GM19043 (cell line): ENCODE data around the gene DMKN.

Source experiments
- ATAC-seq: cut with Tn5 transposase; IDR thresholded peaks from one replicate; pipeline ENCODE4 v1.9.1; 2021; ENCODE audit warnings: low read depth; ENCODE audit not compliant: unreplicated experiment

The DMKN gene

GRCh38 chr19:35528218-35529038, 15.0 kb upstream of the DMKN start, which contains the start of gene SBSN:
SBSN (minus strand) TSS chr19:35528311; CDS start chr19:35528281, 30 bp downstream.
- ATAC-seq: no peak

- ATAC-seq: no peak
Measured at GRCh38 chr19:35525873-35526272, 12.4 kb upstream of the DMKN start.

- no peak for ATAC-seq
Measured at GRCh38 chr19:35524181-35524837, 10.9 kb upstream of the DMKN start.

- ATAC-seq: no peak
Measured at GRCh38 chr19:35522745-35523327, 9.4 kb upstream of the DMKN start.

- ATAC-seq: no peak
Measured at GRCh38 chr19:35521124-35521743, 7.8 kb upstream of the DMKN start.

GRCh38 chr19:35519291-35519690, 5.8 kb upstream of the DMKN start:
- no peak for ATAC-seq

- no peak for ATAC-seq
Measured at GRCh38 chr19:35518313-35518712, 4.9 kb upstream of the DMKN start.

- ATAC-seq: no peak
Measured at GRCh38 chr19:35517342-35517741, 3.9 kb upstream of the DMKN start.

GRCh38 chr19:35516310-35516709, 2.9 kb upstream of the DMKN start:
- no peak for ATAC-seq

- no peak for ATAC-seq
Measured at GRCh38 chr19:35514282-35514809, 897 bp upstream of the DMKN start.

GRCh38 chr19:35512831-35513627, 420 bp downstream of the DMKN start:
- ATAC-seq: no peak

GRCh38 chr19:35511337-35511736, 2.1 kb downstream of the DMKN start:
- no peak for ATAC-seq

GRCh38 chr19:35510626-35510964, 2.9 kb downstream of the DMKN start:
- ATAC-seq: no peak

- ATAC-seq: no peak
Measured at GRCh38 chr19:35509861-35510625, 3.4 kb downstream of the DMKN start.

GRCh38 chr19:35509018-35509652, 4.3 kb downstream of the DMKN start:
- no peak for ATAC-seq

- ATAC-seq: no peak
Measured at GRCh38 chr19:35508129-35508528, 5.3 kb downstream of the DMKN start.

GRCh38 chr19:35507561-35507960, 5.9 kb downstream of the DMKN start:
- no peak for ATAC-seq

GRCh38 chr19:35506011-35506410, 7.4 kb downstream of the DMKN start:
- ATAC-seq: no peak

GRCh38 chr19:35502751-35503150, 10.7 kb downstream of the DMKN start:
- ATAC-seq: no peak
